ENCODE measurements around the gene MAN1A2.
"Not testable (repeated sequence)": the region's sequence is repeated elsewhere in the genome, so short reads cannot be mapped to it uniquely, and the experiment has no call there.

The MAN1A2 gene

DNA sequence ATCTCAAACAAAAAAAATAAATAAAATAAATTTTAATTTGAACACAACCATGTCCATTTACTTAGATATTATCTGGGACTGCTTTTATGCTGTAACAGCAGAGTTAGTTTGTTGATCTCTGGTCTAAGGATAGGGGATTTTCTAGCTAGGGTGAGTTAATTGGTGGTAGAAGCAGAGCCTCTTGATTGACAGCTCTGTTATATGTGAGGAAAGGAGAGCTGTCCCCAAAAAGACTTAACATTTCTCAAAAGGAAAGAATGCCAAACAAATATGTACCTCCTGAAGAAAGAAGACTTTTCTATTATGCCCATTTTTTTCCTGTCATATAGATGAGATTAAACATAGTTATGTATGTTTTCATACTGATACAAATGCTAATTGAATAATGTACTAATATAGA is 37.8 kb downstream of the MAN1A2 start:
- no peak for DNase-seq

DNA sequence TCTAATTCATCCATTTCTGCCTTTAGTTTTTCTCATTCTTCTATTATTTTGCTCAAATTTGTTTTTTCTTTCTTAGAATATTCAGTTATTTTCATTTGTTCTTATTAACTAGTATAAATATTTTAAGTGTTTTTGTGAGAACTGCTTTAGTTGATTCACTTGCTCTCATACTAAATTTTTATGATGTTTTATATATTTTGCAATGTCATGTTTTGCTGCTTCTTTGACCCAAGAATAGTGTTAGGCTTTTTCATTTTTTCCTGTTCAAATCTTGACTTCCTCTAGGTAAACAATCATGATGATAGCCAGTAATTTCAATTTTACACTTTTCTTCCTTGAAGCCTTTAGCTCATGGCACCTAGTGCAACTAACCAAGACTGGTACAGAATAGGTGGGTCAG is 45.2 kb downstream of the MAN1A2 start:
- DNase-seq, result no peak

DNA sequence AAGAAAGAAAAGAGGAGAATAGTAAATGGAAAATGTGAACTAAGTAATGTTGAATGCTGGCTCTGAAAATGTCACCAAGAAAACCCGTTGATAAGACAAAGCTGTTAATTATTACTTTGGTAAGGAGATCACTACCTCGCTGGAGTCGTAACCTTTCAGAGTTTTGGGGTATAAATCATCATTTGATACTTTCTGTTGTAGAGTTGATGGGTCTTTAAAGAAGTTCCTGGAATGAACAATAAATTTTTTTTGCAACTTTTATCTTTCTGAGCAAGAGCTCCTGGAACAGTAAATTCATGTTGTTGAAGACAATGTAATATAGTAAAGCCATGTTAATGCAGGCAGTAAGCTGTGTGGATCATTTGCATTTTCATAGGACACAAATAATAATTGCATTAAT is 46.2 kb downstream of the MAN1A2 start:
- no peak for DNase-seq

DNA sequence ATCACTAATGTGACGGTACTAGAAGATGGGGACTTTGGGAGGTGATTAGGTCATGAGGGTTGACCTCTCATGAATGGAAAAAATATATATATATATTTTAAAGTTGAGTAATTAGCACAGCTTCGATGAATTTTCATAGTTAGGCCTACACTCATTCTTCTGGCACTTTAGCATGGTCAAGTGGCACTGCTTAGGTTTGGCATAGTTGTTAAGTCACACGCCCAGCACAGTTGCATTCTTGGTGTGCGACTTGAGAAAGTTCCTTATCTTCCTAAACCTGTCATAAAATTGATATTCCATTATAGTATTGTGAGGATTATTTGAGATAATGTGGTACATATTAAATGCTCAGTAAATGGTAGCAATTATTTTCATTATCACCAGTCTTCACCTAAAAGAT is 47.7 kb downstream of the MAN1A2 start:
- no peak for DNase-seq

DNA sequence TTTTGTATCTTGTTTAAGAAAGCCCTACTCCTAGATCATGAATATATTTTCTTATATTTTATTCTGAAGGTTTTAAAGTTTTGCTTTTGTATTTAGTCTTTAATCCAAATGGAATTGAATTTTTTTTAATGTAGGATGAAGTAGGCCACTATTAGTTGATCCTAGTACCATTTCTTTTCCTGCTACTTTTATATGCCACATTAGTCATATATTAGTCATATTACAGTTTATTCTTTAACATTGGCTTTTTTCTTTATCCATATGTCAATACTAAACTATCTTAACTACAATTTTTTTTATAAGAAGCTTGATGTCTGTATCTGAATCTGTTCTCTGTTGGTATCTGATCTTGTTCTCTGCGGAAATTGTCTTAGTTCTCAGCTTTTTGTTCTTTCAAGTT is 48.8 kb downstream of the MAN1A2 start:
- DNase-seq, result no peak

DNA sequence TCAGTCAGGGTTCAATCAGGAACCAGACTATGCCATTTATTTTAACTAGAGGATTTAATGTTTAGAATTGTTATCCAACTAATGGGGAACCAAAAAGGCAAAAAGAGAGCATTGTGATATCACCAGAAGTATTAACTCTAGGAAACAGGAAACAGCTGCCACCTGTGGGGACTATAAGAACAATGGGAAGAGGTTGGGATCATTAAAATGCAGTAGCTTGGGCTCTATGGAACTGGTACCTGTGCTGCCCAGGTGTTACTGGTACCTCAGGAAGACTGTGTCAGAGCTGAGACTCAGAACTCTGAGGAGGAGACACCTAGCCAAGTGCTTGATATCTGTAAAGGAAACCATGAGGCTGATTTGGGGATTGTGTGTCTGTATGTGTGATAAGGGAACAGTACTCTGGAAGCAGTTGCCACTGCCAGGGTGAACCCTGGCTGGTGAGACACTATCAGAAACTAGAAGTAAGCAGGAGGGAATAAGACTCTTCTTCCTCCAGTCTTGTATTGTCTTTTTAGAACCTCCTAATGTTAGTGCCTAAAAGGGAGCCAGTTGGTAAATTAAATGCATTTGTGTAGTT is 49.4 kb downstream of the MAN1A2 start:
- no peak for DNase-seq

DNA sequence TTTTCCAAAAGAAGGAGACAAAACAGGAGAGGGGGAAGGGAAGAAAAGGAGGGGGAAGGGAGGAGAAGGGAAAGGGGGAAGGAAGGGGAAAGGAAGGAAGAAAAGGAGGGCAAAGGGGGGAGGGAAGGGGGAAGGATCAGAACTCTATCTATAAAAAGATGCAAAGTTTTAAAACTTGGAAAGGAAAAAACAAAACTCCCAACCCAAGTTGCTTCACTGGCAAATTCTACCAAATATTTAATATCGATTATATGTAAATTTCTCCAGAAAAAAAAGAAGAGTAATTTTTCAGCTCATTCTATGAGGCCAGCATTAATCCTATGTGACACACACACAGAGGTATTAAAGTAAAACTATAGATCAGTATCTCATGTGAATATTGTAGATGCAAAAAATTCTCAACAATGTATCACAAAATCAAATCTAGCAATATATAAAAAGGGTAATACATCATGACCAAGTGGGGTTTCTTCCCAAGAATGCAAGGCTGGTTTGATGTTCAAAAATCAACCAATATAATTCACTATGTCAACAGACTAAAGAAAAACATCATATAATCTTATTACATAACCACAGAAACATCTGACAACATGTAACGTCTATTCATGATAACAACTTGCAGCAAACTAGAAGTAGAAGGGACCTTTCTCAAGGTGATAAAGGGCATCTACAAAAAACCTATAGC is 57.9 kb downstream of the MAN1A2 start:
- DNase-seq, result no peak

DNA sequence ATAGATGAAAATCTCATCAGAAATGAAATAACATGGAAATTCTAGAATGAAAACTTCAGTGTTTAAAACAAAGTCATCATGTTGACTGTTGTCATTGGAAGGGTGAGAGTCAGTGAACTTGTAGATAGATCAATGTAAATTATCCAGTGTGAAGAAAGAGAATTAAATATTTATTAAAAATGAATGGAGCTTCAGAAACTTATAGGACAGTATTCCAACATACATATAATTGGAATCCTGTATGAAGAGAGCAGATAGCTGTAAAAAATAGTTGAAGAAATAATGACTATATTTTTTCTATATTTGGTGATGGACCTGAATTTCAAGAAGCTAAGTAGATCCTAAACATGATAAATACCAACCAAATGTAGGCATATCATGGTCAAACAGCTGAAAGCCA is 60.0 kb downstream of the MAN1A2 start:
- no peak for DNase-seq

DNA sequence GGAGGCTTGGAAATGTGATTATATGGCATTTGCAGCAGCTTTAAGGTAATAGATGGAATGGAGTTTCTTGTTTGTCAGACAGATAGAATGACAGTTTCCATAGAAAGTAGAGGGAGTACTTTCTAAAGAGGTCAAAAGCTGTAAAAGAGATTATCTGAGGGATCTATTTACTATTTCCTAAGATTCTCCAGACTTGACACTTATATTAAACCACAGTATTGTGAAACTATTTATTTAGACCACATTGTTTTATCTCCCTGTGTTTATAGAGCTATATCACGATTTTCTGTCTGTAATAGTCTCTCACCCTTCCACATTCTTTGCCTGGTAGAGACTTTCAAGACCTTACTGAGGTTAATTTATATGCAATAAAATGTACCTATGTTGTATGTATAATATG is 66.7 kb downstream of the MAN1A2 start:
- no peak for DNase-seq

DNA sequence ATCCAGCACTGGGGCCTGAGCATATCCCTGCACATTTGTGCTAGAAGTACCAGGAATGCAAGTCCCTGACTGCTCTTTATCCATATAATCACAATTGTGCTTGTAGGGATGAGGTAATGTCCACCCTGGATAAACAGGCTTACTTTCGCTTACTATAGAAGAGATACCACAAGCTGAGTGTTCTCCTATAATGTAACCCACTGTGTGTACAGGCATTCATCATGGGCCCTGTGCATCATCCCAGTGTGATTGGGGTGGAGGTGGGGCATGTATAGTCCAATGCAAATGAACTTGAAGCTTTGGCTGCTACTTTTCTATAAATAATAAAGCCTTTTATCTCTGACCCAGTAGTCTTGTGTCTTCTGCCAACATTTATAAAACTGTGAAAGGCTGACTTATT is 69.3 kb downstream of the MAN1A2 start:
- DNase-seq, result no peak

DNA sequence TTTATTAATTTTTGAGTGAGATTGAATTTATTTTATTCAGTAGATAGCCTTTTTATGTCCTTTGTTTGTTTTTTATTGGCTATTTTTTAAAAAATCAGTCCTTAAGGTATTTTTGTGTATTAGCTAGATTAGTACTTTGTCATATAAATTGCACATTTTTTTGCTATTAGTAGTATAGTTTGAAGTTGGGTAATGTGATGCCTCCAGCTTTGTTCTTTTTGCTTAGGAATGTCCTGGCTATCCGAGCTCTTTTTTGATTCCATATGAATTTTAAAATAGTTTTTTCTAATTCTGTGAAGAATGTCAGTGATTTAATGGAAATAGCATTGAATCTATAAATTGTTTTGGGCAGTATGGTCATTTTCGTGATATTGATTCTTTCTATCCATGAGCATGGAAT is 80.4 kb downstream of the MAN1A2 start:
- DNase-seq, result no peak

DNA sequence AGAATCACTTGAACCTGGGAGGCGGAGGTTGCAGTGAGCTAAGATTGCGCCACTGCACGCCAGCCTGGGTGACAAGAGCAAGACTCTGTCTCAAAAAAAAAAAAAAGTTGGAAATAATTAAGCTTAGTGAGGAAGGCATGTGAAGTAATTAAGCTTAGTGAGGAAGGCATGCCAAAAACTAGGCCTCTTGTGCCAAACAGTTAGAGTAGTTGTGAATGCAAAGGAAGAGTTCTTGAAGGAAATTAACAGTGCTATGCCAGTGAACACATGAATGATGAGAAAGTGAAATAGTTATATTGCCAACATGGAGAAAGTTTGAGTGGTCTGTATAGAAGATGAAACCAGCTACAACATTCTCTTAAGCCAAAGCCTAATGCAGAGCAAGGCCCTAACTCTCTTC is 85.0 kb downstream of the MAN1A2 start:
- no peak for DNase-seq

DNA sequence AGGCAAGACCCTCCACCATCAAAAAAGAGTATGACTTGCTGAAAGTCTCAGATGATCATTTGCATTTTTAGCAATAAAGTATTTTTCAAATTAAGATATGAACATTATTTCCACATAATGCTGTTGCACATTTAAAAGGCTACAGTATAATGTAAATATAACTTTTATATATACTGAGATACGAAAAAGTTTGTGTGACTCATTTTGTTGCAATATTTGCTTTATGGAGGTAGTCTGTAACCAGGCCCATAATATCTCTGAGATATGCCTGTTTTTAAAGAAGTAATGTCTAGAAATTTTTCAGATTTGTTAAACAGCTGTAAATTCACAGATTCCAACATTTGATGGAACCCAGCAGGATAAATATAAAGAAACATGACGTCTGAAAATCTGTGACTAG is 86.7 kb downstream of the MAN1A2 start:
- DNase-seq, result no peak

DNA sequence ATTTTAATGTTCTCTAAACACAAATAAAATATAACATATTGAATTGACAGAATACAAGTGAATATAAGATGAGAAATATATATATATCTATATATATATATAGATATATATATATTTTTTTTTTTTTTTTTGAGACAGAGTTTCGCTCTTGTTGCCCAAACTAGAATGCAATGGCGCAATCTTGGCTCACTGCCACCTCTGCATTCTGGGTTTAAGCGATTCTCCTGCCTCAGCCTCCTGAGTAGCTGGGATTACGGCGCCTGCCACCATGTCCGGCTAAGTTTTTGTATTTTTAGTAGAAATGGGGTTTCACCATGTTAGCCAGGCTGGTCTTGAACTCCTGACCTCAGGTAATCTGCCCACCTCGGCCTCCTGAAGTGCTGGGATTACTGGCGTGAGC is 91.2 kb downstream of the MAN1A2 start:
- DNase-seq, result not testable (repeated sequence)

DNA sequence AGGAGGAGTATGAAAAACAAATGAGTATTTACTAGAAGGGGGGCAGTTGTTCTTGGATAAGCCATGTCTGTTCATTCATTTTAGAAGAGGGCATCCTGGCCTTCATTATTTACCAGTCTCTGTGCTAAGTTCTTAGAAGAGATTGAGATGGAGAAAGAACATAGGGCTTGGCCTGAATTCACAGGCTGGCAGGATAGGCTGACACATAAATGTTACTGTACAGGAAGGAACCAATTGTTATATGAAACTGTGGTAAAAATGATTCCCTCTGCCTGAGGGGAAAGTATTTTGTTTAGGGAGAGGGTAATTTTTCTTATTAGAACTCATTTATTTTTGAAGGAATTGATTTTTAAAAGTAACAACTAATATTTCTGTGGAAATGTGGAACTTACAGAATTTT is 99.5 kb downstream of the MAN1A2 start:
- no peak for DNase-seq

DNA sequence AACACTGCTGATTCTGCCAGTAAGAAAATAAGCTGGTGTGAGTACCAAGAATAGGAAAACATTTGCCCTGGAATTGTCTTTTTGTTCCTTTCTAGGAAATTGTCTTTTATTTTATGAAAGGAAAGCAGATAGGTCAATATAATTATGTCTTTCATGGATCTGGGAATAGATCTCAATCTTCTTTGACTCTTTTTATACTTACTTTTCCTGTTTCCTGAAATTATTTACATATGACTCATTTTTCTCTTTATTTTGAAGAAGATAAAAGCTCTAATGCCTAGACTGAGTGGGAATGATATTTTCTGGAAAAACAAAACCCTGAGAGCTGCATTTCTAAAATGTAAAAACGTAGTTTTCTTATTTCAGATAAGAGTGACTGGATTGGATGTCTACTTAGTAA is 100.1 kb downstream of the MAN1A2 start:
- no peak for DNase-seq

DNA sequence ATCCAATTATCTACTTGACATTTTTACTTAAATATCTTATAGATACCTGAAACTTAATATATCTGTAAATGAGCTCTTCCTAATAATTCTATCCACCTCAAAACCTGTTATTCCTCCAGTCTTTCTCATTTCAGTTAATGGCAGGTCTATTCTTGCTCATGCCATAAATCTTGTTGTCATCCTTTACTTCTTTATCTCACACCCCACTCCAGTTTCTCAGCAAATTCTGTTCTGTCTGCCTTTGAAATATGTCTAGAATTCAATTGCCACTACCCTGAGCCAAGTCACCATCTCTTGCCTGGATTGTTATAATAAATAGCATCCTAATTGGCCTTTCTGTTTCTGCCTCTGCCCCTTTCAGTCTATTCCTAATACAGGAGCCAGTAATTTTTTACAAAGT is 105.8 kb downstream of the MAN1A2 start:
- no peak for DNase-seq

DNA sequence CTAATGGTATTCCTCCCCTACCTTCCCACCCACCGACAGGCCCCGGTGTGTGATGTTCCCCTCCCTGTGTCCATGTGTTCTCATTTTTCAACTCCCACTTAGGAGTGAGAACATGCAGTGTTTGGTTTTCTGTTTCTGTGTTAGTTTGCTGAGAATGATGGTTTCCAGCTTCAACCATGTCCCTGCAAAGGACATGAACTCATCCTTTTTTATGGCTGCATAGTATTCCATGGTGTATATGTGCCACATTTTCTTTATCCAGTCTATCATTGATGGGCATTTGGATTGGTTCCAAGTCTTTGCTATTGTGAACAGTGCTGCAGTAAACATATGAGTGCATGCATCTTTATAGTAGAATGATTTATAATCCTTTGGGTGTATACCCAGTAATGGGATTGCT is 108.2 kb downstream of the MAN1A2 start:
- not testable (repeated sequence) for DNase-seq

DNA sequence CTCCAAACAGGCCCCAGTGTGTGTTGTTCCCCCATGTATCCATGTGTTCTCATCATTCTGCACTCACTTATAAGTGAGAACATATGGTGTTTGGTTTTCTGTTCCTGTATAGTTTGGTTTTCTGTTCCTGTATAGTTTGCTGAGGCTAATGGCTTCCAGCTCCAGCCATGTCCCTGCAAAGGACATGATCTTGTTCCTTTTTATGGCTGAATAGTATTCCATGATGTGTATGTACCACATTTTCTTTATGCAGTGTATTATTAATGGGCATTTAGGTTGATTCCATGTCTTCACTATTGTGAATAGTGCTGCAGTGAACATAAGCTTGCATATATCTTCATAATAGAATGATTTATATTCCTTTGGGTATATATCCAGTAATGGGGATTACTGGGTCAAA is 111.8 kb downstream of the MAN1A2 start:
- DNase-seq, result no peak

DNA sequence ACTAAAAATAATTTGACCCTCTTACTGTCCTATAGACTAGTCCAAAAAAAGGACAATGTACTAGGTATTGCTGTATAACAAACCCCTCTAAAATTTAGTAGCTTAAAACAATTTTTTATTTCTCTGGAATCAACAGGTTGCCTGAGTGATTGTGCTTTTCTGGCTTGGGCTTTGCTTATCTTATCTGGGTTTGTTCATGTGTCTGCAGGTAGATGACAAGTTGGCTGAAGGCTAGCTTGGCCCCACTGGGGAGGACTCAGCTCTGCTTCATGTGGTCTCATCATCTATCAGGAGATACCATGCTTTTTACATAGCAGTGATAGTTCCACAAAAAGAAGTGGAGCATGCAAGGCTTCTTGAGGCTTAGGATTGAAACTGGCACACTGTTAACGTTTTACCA is 114.2 kb downstream of the MAN1A2 start:
- DNase-seq, result no peak

DNA sequence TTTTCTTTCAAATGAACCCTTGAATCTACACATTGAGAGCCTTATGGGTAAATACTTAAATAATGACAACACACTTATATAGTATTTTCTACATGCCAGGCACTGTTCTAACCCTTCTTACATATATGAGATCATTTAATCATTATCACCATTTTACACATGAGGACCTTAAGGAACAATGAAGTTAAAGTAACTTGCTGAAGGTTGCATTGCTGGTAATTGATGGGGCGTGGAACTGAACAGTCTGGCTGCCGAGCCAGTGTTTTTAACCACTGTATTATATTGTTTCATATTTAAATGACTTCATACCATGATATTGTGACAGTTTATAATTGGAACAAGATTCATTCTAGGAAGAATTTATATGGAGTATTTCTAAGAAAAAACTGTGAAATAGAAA is 126.7 kb downstream of the MAN1A2 start:
- DNase-seq, result no peak

DNA sequence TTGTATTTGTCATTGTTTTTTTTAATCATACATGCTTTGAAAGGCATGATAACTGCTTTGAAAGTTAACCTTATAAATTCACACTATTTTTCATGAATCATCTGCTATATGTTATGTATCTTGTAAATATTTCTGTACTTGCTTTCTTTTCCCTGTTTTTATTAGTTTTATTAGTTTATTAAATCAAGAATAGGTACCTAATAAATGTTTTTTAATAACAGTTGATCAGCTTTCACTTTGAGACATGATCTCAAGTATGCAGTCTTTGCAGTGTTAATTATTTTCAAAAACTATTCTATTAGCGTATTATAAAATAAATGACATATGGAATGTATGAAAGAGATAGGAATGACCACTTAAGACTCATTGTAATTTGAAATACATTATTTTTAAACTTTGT is 127.8 kb downstream of the MAN1A2 start:
- DNase-seq, result no peak

DNA sequence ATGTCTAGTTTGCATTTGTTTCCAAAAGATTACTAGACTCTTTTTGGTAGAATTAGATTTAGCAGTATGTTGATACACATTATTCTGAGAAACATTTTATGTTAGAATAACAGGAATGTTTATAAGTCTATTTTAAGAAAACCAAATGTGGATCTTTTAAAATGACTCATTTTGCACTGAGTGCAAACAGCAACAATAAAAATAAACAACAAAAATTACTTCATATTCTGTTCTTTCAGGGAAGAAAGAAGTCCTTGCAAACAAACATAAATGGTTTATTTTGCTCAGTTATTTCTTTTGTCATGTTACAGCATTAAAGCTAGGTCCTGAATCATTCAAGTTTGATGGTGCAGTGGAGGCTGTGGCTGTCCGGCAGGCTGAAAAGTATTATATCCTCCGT is 131.8 kb downstream of the MAN1A2 start:
- no peak for DNase-seq

DNA sequence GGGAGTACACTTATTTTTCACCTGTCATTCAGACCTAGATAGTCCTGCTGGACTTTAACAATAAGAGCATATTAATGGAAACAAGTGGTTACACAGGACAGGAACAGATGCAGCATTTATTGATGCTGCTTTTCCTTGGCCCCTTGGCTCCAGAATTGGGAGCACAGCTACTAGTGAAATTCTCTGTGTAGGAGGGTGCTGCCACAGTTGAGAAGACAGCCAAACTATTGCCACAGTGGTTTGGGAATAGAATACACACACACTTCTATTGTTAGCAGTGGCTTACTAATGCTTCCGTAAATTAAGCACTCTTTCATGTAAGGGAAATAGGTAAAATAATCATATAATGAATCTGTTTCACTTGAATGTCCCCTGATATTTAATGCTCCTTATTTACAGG is 133.3 kb downstream of the MAN1A2 start:
- DNase-seq, result no peak

DNA sequence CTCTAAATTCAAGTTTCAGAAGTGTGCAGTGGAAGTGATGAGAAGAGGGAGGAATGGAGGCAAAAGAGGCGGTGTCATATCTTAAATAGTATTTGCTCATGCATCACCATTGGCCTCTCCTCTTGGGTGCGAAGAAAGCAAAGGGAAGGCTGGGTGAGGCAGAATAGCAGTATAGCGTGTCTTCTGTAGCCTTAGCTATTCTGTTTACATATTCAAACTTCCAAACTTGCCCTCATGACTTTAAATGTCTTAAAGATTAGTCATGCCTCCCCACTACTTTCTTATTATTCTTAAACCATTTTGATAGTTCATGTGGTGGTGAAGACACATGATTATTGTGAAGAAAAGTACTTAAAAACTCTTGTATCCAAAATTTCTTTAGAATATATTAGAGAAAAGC is 134.0 kb downstream of the MAN1A2 start:
- no peak for DNase-seq

Measured in stimulated activated CD4-positive, alpha-beta T cell treated with anti-CD3 and anti-CD28 coated beads, Interleukin-2, amount 100 ng/mL, for 24 hours (primary cell).